GM18511 (cell line): ENCODE results near the gene SCAMP1.
"Not testable (repeated sequence)": the region's sequence is repeated elsewhere in the genome, so short reads cannot be mapped to it uniquely, and the experiment has no call there.

Experiments used
- ATAC-seq: cut with Tn5 transposase; IDR thresholded peaks from one replicate; pipeline ENCODE4 v1.9.1; 2021; ENCODE audit warnings: mild to moderate bottlenecking, moderate library complexity; ENCODE audit not compliant: unreplicated experiment

The SCAMP1 gene

GRCh38 chr5:78419396-78419795 lies 59.0 kb downstream of the SCAMP1 start:
- ATAC-seq, result peak; percentile 68

DNA sequence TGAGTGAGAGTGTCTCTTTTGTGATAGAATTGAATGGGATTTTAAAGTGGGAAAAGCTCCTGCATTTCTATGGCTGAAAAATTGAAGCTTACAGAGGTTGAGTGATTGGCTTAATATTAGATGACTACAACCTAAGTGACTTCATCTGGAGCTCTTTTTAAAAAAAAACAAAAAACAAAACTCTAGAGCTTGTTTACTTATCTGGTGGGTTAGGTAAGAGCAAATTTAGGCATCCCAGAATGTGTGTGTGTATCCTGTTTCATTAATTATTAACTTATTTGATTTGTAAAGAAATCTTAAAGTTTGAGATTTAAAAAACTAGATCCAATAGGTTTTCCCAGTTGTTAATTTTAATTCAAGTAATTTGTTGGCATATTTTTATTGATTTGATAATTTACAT lies 60.1 kb downstream of the SCAMP1 start:
- ATAC-seq, result no peak

DNA sequence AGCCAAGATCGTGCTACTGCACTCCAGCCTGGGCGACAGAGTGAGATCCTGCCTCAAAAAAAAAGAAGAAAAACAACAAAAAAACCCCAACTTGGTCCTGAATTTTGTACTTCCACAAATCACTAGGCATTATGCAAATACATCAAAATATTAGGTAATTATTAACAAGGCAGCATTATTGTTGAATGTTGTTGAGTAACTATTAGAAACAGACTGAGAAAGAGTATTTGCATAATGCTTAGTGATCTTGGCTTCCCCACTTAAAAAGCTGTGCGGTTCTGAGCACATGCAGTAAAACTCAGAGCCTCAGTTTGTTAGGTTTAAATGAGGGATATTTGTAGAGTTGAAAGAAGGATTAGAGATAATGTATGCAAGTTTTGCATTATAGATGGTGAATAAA lies 64.2 kb downstream of the SCAMP1 start:
- no peak for ATAC-seq

- no peak for ATAC-seq
These were observed 69.0 kb downstream of the SCAMP1 start for GRCh38 chr5:78429332-78429980.

DNA sequence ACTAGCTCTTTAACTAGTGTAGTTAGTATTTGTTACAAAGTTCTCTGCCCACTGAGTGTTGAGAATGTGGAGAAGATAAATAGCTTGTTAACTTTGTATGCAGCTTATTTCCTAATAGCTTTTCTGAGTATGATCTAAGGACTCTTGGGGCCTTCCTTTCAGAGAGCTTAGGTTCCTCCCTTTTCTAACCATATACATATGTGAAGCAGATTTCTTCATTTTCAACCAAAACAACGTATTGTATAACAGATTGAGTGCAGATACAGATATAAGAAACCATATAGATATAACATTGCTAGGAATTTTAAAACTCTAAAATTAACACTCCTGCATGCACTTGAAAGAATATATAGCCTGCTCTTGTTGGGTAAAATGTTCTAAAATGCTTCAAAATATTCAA lies 70.4 kb downstream of the SCAMP1 start:
- no peak for ATAC-seq

GRCh38 chr5:78433972-78434371 lies 73.6 kb downstream of the SCAMP1 start:
- ATAC-seq, result no peak

DNA sequence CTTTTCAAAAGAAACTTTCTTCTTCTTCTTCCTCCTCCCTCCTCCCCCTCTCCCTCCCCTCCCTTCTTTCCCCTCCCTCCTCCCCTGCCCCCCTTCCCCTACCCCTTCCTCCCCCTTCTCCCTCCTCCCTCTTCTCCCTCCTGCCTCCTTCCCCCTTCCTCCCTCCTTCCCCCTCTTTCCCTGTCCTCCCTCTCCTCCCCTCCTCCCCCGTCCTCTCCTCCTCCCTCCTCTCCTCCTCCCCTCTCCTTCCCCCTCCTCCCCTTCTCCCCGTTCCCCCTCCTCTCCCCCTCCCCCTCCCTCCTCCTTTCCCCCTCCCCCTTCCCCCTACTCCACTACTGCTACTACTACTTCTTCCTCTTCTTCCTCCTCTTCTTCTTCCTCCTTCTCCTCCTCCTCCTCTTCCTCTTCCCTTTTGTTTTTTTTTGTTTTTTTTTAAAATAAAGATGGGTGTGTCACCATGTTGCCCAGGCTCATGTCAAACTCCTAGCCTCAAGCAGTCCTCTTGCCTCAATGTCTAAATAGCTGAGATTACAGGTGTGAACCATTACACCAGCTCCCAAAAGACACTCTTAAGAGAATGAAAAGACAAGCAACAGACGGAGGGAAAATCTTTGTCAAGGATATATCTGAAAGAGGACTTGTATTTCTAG lies 87.5 kb downstream of the SCAMP1 start:
- ATAC-seq, result no peak

- ATAC-seq, result no peak
These were observed 88.7 kb downstream of the SCAMP1 start for GRCh38 chr5:78449103-78449502.

- not testable (repeated sequence) for ATAC-seq
These were observed 97.1 kb downstream of the SCAMP1 start for GRCh38 chr5:78457507-78457906.

DNA sequence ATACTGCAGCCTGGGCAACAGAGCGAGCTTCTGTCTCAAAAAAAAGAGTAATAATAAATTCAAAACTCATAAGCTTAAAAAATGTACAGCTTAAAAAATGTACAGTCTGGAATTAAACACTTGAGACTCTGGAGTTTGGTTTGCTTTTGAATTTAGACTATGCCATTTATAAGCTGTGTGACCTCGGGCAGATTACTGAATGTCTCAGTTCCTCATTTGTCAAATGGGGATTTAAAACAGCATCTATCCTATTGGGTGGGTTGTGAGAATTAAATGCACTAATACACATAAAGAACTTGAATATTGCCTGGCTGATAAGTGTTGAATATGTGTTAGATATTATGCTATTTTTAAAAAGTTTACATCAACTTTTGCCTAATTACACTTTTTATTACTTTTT lies 98.4 kb downstream of the SCAMP1 start:
- no peak for ATAC-seq

DNA sequence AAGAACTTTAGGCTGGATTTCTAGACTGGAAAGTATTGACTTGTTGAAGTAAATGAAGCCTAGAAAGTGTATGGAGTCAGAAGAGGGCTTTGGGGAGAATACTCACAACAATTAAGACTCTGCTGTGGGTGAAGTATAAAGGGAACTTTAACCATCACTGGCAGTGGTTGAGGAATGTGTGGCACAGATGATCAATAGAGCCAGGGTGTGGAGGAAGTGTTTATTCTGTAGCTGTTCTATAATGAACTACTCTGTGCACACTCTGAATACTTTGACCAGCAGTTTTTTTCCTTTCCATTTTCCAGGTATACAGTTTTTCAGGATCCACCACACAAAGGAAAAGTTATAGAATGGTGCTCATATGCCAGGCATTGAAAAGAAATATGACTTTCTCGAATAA lies 106.7 kb downstream of the SCAMP1 start:
- no peak for ATAC-seq

DNA sequence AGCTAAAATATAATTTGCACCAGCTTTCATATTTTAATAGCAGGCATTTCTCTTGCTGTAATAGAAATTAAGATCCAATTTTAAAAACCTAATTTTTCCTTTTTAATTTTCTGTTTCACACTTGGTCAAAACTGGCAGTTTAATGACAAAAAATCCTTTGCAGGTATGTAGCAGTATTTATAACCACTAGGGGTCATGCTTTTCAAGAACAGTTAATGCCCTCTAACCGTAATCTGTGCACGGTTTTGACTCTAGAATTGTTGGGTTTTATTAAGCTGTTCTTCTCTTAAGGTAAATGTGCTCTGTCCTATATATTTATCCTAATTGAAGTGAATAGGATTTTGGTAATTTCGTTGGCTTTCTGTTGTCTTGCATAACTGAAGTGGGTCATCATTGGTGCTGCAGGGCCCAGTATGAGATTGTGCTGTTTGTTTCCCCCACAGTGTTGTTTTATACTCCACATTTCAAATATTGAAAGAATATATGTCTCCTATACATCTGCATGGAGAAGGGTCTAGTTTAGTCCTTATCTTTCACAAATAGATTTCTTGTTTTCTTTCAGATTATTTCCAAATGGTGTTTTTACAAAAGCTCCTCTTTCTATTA lies 107.4 kb downstream of the SCAMP1 start:
- ATAC-seq, result no peak

DNA sequence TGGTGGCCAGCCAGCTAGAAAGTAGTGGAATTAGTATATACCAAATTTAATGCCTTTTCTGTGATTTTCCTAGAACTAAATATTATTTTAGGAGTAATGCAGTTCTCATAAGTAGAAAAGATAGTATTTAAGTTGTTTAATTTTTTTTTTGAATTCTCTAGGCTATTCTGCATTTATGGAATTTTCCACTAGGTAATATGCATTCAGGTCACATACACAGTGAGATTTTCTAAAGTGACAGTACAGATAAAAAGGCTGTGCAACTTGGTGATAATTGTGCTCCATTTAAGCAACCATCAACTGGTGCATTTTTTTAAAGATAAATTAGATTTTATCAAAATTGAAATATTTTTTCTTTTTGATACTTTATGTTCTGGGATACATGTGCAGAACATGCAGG lies 111.5 kb downstream of the SCAMP1 start:
- ATAC-seq, result no peak

DNA sequence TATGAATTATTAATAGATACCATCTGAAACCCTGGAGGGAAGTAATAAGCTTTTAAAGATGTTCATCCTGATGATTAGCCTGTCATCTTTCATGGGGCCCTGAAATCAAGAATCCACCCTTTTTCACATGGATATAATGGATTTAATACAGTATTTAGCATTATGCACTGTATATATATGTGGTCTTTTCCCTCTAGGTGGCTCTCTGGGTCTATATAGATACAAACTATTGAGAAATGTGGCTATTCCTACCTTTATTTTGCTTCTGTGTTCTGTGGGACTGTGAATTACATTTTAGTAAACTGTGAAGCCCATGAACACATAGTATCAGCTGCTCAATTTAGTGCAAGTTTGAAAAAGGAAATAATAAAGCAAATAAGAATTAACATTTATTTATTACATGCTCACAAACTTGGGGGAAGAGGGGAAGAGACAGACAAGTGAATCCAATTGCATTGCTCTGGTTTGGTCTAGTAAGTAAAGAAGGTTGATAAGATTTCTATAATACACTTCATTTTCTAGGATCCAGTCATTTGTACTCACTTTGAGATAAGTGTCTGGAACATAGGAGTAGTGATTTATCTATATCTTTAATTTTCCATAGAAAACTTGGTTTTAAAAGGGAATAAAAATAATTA lies 112.2 kb downstream of the SCAMP1 start:
- ATAC-seq, result no peak

GRCh38 chr5:78473751-78474150 lies 113.3 kb downstream of the SCAMP1 start:
- ATAC-seq, result no peak

DNA sequence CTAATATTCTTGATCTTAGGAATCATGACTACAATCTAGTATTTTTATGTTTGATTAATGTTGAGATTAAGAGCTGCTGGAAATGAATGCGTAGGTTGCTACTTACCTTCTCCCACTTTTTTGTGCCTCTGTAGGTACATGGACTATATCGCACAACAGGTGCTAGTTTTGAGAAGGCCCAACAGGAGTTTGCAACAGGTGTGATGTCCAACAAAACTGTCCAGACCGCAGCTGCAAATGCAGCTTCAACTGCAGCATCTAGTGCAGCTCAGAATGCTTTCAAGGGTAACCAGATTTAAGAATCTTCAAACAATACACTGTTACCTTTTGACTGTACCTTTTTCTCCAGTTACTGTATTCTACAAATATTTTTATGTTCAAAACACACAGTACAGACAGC lies 115.0 kb downstream of the SCAMP1 start:
- ATAC-seq, result no peak

DNA sequence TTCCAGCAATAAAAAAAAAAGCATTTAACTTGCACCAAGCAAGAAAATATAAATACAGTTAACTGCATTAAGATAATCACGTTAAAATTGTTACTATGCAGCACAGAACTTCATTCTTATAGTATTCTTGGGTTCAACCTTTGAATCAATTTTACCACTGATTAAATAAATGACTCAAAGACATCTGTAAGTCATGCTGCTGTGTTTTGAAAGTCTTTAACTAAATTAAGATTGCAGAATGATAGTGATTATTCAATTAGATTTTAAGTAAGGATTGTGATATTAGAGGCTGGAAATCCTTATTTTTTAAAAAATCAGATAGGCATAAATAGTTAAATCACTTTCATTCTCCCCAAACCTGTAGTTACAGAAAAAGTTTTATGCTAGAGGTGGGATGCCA lies 116.4 kb downstream of the SCAMP1 start:
- ATAC-seq, result no peak

GRCh38 chr5:78482948-78483347 lies 122.5 kb downstream of the SCAMP1 start:
- ATAC-seq, result no peak

- ATAC-seq, result peak; percentile 93
These were observed 123.5 kb downstream of the SCAMP1 start for GRCh38 chr5:78483809-78484521.

DNA sequence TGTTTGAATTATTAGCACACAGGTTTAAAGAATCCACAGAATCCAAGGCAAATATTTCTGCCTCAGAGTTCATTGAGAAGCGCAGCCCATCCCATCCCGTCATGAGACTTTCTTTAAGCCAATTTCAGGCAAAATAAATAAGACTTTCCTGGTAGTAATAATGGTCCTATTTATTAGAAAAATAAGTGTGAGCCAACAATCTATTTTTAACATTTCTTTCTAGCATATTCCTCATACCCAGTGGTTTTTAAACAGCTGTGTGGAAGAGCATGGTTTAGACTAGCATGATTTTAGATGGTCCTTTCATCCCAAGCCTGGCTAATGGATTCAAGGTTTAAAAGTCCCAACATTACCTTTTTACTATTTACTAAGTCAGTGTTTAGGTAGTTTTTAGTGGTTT lies 125.8 kb downstream of the SCAMP1 start:
- ATAC-seq, result no peak

DNA sequence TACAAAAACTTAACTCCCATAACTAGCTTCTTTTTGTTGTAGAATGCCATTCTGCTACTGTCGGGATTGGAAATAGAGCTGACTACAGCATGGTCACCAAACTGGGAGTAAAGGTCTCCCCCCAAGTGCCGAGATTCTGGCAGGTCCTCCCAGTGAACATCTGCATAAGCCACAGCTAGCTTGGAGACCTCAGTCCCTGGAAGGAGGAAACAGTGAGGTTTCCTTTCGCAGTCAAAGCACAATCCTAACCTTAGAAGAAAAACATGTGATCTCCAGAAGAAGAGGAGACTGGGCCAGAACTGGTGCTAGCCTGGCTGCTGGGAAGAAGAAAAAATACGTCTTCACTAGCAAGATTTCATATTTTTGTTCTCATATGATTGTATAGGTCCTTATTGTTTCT lies 127.4 kb downstream of the SCAMP1 start:
- ATAC-seq, result no peak
